Endothelial cell of umbilical vein (primary cell): ENCODE data around the gene TSTD2. TPM values are rescaled to one million over a fixed set of nuclear protein-coding genes. Genes with fewer than 3 reads are reported as not detected.

Experiments used
- BruUV-seq: library from RNA; stranded (reverse); fragments of 400-500 nt; replicated peaks from 2 replicates; lab custom pipeline; 2021; lab: Mats Ljungman, UMichigan
- CTCF ChIA-PET: fragments of 300-600, 350-600 bp; sonication (Branson Sonifier 250); formaldehyde crosslinking; loops from one replicate; lab custom pipeline; 2021; ENCODE audit warnings: antibody characterized with exemption, inconsistent platforms; lab: Charles Lee
- POLR2A ChIA-PET: fragments of 300-600, 350-600 bp; sonication (Branson Sonifier 250); formaldehyde crosslinking; loops from one replicate; lab custom pipeline; 2021; ENCODE audit warnings: antibody characterized with exemption, inconsistent platforms; lab: Charles Lee
- DNase-seq: peaks from one replicate; pipeline ENCODE4 v3.0.0-alpha.2; 2011; ENCODE audit warnings: low read depth, low spot score
- FAIRE-seq: peaks from 2 replicates; lab custom pipeline; 2011; peaks lifted over from hg19 to GRCh38; lab: Jason Lieb, UNC
- H2AFZ ChIP-seq: 2 replicates; pipeline ENCODE4 v1.6.0; 2012; ENCODE audit warnings: low read depth, low read length, control low read depth, inconsistent platforms
- H3K27ac ChIP-seq: 2 replicates; pipeline ENCODE4 v1.5.1; 2011; ENCODE audit warnings: low read depth, mild to moderate bottlenecking, control low read depth, low read length, moderate library complexity; ENCODE audit not compliant: insufficient read depth
- H3K27me3 ChIP-seq, 2 experiments: 2 replicates each; pipeline versions ENCODE4 v1.6.0 to v1.6.1; 2011; ENCODE audit warnings: low read length in 2 of 2, mixed read lengths in 1 of 2; ENCODE audit not compliant: control insufficient read depth in 2 of 2, insufficient read depth in 2 of 2
- H3K36me3 ChIP-seq, 2 experiments: 2 replicates in 1 of 2; 3 replicates in 1 of 2; pipeline ENCODE4 v1.5.1; 2011; ENCODE audit warnings: low read length in 2 of 2, mild to moderate bottlenecking in 1 of 2, moderate library complexity in 1 of 2; ENCODE audit not compliant: control insufficient read depth in 2 of 2, insufficient read depth in 2 of 2; ENCODE audit errors: extremely low read depth in 1 of 2
- H3K4me1 ChIP-seq: 3 replicates; pipeline ENCODE4 v1.5.1; 2011; ENCODE audit warnings: mild to moderate bottlenecking, low read length; ENCODE audit not compliant: control insufficient read depth, insufficient read depth; ENCODE audit errors: extremely low read depth
- H3K4me2 ChIP-seq: 2 replicates; pipeline ENCODE4 v1.6.1; 2011; ENCODE audit warnings: low read length, control low read depth, mixed read lengths; ENCODE audit not compliant: insufficient read depth
- H3K4me3 ChIP-seq, 3 experiments: fragments of 200-600 bp in 1 of 3; sonication (generic), shearing (Covaris generic) in 1 of 3; replicated peaks in 1 of 3; 2 replicates each; pipeline ENCODE4 v1.5.1; 2011 to 2016; ENCODE audit warnings: control low read depth in 3 of 3, low read length in 3 of 3, mild to moderate bottlenecking in 2 of 3, inconsistent platforms in 1 of 3, low read depth in 1 of 3, moderate library complexity in 1 of 3; ENCODE audit not compliant: insufficient read depth in 1 of 3
- H3K79me2 ChIP-seq: 2 replicates; pipeline ENCODE4 v1.6.0; 2012; ENCODE audit warnings: low read length, inconsistent platforms; ENCODE audit not compliant: control insufficient read depth, insufficient read depth
- H3K9ac ChIP-seq: replicated peaks from 2 replicates; pipeline ENCODE3; 2011; ENCODE audit warnings: low read length, control low read depth; ENCODE audit not compliant: insufficient read depth; ENCODE audit errors: extremely low read depth
- H3K9me1 ChIP-seq: replicated peaks from 3 replicates; pipeline ENCODE4 v1.6.0; 2011; ENCODE audit warnings: mild to moderate bottlenecking, low read length; ENCODE audit not compliant: control insufficient read depth, insufficient read depth; ENCODE audit errors: extremely low read depth
- H3K9me3 ChIP-seq: replicated peaks from 2 replicates; pipeline ENCODE4 v1.5.1; 2012; ENCODE audit warnings: low read length, inconsistent platforms; ENCODE audit not compliant: control insufficient read depth, insufficient read depth
- H4K20me1 ChIP-seq: replicated peaks from 2 replicates; pipeline ENCODE3; 2011; ENCODE audit warnings: mild to moderate bottlenecking, low read length; ENCODE audit not compliant: control insufficient read depth, insufficient read depth; ENCODE audit errors: extremely low read depth
- EZH2 ChIP-seq: IDR thresholded peaks from 2 replicates; pipeline ENCODE4 v1.6.1; 2012; ENCODE audit warnings: borderline replicate concordance, low read depth, mild to moderate bottlenecking, moderate library complexity, low read length, inconsistent platforms; ENCODE audit not compliant: severe bottlenecking
- FOS ChIP-seq: IDR thresholded peaks from 2 replicates; pipeline ENCODE4 v1.6.1; 2011; ENCODE audit warnings: mild to moderate bottlenecking, low read length, moderate library complexity, borderline replicate concordance; ENCODE audit not compliant: insufficient read depth
- JUN ChIP-seq: IDR thresholded peaks from 2 replicates; pipeline ENCODE4 v1.6.1; 2011; ENCODE audit warnings: borderline replicate concordance, low read depth; ENCODE audit not compliant: insufficient read length, insufficient read depth
- MYC ChIP-seq: IDR thresholded peaks from one replicate; pipeline ENCODE4 v1.6.1; 2011; ENCODE audit warnings: mild to moderate bottlenecking, low read depth, low read length
- POLR2A ChIP-seq: IDR thresholded peaks from 2 replicates; pipeline ENCODE4 v1.6.1; 2012; ENCODE audit warnings: low read depth, mild to moderate bottlenecking, control low read depth, low read length
- dilution Hi-C: fragments of 300-500 bp; cut with MboI; formaldehyde crosslinking; loops from one replicate; pipeline ENCODE4 v1.15.0; 2019; ENCODE audit warnings: low sequenced_read_pairs; ENCODE audit not compliant: extremely low pct_ligation_motif_present
- intact Hi-C: fragments of 100-400 bp; cut with micrococcal nuclease; formaldehyde crosslinking; loops from one replicate; pipeline ENCODE4 v1.10.0; 2022
- polyA plus RNA-seq, 4 experiments: library from polyadenylated mRNA; depleted of rRNA in 3 of 4; stranded (reverse) in 3 of 4; unstranded in 1 of 4; fragments of >200 nt; gene quantifications; 2 replicates each; pipeline versions ENCODE4 v1.2.1 to v1.2.3, GENCODE V29; 2011 to 2012; ENCODE audit warnings: missing spikeins in 1 of 4
- total RNA-seq: library from RNA; stranded (reverse); gene quantifications from 2 replicates; pipeline ENCODE4 v1.2.3, GENCODE V29; 2021
- TF ChIP-seq, protein P1 (sequence below), 2 donors: IDR thresholded peaks; 1 replicate in 1 of 2; 2 replicates in 1 of 2; pipeline ENCODE4 v1.5.1; 2011; ENCODE audit warnings: low read length in 2 of 2, mild to moderate bottlenecking in 2 of 2, moderate library complexity in 2 of 2, control low read depth in 1 of 2, inconsistent platforms in 1 of 2, low read depth in 1 of 2; ENCODE audit not compliant: insufficient read depth in 1 of 2; ENCODE audit errors: extremely low read depth in 1 of 2

TSTD2 gene
- total and polyA plus RNA-seq, 2 donors (not counting 3 experiments of a cell fraction or from before 2014, with no cell fraction given) = 13.7 to 15.9 TPM

DNA sequence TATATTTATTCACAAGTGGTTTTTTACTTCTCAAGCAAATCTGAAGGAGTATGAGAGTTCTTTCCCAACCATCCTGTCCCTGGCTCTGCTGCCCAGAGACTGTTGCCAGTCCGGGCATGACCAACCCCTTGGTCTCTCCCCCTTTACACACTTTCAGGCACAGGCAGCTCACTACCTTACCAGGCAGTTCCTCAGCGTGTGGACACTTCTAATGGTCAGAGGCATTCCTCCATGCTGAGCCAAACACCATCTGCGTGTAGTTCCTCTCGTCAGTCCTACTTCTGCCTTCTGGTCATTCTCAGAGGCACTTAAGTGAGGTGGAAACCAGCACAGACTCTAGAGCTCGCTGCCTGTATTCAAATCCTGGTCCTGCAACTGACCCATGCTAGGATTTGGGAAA, 56.1 kb downstream of the TSTD2 start:
- no peak for FAIRE-seq
- no peak for TF ChIP-seq FOS
- no peak for TF ChIP-seq EZH2
- TF ChIP-seq MYC = no peak
- no peak for TF ChIP-seq POLR2A
- no peak for TF ChIP-seq JUN
- TF ChIP-seq, protein P1, sequence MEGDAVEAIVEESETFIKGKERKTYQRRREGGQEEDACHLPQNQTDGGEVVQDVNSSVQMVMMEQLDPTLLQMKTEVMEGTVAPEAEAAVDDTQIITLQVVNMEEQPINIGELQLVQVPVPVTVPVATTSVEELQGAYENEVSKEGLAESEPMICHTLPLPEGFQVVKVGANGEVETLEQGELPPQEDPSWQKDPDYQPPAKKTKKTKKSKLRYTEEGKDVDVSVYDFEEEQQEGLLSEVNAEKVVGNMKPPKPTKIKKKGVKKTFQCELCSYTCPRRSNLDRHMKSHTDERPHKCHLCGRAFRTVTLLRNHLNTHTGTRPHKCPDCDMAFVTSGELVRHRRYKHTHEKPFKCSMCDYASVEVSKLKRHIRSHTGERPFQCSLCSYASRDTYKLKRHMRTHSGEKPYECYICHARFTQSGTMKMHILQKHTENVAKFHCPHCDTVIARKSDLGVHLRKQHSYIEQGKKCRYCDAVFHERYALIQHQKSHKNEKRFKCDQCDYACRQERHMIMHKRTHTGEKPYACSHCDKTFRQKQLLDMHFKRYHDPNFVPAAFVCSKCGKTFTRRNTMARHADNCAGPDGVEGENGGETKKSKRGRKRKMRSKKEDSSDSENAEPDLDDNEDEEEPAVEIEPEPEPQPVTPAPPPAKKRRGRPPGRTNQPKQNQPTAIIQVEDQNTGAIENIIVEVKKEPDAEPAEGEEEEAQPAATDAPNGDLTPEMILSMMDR (IDR thresholded peaks at IDR 0.05; ENCODE audit: extremely low read depth in 1 of 2, insufficient read depth in 1 of 2, low read depth in 1 of 2, low read length in 2 of 2) = no peak
- intact Hi-C loops = loop anchor here (5.0 kb wide), 1 partner anchor 210 kb away; no protein-coding TSS in a partner anchor

More for the DNA sequence above, 56.1 kb downstream of the TSTD2 start:
- Histone ChIP-seq H3K4me3 (no peak overlapping the region), H3K36me3 (no peaks in the 10 kb centered on the region), H4K20me1 (no peaks in the 10 kb centered on the region), H3K27me3 (peaks cover 0 to 4% of the 10 kb centered on the region in 2 experiments), H3K9me3 (no peaks in the 10 kb centered on the region), H3K4me1 (no peaks in the 10 kb centered on the region), H2AFZ (no peak overlapping the region), H3K9me1 (no peaks in the 10 kb centered on the region), H3K9ac (no peak overlapping the region), H3K27ac (no peak overlapping the region), H3K4me2 (no peak overlapping the region), H3K79me2 (no peaks in the 10 kb centered on the region)
- DNase-seq = no peak
- dilution Hi-C loops = no loop called here
- BruUV-seq = no TSS peak
- ChIA-PET POLR2A (no interaction called here), CTCF (interaction anchor here (1.5 kb wide), 1 partner anchor 22 kb away, joined by 5 read pairs; no protein-coding TSS in a partner anchor)
